Astrocyte (in vitro differentiated cells and primary cell): ENCODE measurements around the gene TAS2R20.

Source experiments
- EZH2 ChIP-seq: IDR thresholded peaks from 2 replicates; pipeline ENCODE4 v1.6.1; 2012; ENCODE audit warnings: mild to moderate bottlenecking, low read length, inconsistent platforms; ENCODE audit not compliant: insufficient read depth
- TF ChIP-seq, protein P1 (sequence below): IDR thresholded peaks from 2 replicates; pipeline ENCODE4 v1.5.1; 2011; ENCODE audit warnings: low read depth, mild to moderate bottlenecking, inconsistent platforms, low read length, moderate library complexity; ENCODE audit not compliant: insufficient read depth

DNA sequence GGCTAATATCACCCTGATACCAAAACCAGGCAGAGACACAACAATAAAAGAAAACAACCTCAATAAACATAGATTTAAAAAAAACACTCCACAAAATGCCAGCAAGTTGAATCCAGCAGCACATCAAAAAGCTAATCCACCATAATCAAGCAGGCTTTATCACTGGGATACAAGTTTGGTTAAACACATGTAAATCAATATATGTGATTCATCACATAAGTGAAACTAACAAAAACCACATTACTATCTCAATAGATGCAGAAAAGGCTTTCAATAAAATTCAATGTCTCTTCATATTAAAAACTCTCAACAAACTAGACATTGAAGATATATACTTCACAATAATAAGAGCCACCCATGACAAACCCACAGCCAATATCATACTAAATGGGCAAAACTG lies 42.0 kb downstream of the TAS2R20 start:
- TF ChIP-seq, protein P1, sequence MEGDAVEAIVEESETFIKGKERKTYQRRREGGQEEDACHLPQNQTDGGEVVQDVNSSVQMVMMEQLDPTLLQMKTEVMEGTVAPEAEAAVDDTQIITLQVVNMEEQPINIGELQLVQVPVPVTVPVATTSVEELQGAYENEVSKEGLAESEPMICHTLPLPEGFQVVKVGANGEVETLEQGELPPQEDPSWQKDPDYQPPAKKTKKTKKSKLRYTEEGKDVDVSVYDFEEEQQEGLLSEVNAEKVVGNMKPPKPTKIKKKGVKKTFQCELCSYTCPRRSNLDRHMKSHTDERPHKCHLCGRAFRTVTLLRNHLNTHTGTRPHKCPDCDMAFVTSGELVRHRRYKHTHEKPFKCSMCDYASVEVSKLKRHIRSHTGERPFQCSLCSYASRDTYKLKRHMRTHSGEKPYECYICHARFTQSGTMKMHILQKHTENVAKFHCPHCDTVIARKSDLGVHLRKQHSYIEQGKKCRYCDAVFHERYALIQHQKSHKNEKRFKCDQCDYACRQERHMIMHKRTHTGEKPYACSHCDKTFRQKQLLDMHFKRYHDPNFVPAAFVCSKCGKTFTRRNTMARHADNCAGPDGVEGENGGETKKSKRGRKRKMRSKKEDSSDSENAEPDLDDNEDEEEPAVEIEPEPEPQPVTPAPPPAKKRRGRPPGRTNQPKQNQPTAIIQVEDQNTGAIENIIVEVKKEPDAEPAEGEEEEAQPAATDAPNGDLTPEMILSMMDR = no peak
- TF ChIP-seq EZH2 = no peak
